ENCODE measurements around the gene PAGR1. TPM values are rescaled to one million over a fixed set of nuclear protein-coding genes. Genes with fewer than 3 reads are reported as not detected.

PAGR1 gene
- total and polyA plus RNA-seq, 9 of the 15 experiments (the other 6 are each of a cell fraction or from before 2014, with no cell fraction given): 1.4 to 58.2 (median 16.8) TPM

- TF ChIP-seq, protein P1, sequence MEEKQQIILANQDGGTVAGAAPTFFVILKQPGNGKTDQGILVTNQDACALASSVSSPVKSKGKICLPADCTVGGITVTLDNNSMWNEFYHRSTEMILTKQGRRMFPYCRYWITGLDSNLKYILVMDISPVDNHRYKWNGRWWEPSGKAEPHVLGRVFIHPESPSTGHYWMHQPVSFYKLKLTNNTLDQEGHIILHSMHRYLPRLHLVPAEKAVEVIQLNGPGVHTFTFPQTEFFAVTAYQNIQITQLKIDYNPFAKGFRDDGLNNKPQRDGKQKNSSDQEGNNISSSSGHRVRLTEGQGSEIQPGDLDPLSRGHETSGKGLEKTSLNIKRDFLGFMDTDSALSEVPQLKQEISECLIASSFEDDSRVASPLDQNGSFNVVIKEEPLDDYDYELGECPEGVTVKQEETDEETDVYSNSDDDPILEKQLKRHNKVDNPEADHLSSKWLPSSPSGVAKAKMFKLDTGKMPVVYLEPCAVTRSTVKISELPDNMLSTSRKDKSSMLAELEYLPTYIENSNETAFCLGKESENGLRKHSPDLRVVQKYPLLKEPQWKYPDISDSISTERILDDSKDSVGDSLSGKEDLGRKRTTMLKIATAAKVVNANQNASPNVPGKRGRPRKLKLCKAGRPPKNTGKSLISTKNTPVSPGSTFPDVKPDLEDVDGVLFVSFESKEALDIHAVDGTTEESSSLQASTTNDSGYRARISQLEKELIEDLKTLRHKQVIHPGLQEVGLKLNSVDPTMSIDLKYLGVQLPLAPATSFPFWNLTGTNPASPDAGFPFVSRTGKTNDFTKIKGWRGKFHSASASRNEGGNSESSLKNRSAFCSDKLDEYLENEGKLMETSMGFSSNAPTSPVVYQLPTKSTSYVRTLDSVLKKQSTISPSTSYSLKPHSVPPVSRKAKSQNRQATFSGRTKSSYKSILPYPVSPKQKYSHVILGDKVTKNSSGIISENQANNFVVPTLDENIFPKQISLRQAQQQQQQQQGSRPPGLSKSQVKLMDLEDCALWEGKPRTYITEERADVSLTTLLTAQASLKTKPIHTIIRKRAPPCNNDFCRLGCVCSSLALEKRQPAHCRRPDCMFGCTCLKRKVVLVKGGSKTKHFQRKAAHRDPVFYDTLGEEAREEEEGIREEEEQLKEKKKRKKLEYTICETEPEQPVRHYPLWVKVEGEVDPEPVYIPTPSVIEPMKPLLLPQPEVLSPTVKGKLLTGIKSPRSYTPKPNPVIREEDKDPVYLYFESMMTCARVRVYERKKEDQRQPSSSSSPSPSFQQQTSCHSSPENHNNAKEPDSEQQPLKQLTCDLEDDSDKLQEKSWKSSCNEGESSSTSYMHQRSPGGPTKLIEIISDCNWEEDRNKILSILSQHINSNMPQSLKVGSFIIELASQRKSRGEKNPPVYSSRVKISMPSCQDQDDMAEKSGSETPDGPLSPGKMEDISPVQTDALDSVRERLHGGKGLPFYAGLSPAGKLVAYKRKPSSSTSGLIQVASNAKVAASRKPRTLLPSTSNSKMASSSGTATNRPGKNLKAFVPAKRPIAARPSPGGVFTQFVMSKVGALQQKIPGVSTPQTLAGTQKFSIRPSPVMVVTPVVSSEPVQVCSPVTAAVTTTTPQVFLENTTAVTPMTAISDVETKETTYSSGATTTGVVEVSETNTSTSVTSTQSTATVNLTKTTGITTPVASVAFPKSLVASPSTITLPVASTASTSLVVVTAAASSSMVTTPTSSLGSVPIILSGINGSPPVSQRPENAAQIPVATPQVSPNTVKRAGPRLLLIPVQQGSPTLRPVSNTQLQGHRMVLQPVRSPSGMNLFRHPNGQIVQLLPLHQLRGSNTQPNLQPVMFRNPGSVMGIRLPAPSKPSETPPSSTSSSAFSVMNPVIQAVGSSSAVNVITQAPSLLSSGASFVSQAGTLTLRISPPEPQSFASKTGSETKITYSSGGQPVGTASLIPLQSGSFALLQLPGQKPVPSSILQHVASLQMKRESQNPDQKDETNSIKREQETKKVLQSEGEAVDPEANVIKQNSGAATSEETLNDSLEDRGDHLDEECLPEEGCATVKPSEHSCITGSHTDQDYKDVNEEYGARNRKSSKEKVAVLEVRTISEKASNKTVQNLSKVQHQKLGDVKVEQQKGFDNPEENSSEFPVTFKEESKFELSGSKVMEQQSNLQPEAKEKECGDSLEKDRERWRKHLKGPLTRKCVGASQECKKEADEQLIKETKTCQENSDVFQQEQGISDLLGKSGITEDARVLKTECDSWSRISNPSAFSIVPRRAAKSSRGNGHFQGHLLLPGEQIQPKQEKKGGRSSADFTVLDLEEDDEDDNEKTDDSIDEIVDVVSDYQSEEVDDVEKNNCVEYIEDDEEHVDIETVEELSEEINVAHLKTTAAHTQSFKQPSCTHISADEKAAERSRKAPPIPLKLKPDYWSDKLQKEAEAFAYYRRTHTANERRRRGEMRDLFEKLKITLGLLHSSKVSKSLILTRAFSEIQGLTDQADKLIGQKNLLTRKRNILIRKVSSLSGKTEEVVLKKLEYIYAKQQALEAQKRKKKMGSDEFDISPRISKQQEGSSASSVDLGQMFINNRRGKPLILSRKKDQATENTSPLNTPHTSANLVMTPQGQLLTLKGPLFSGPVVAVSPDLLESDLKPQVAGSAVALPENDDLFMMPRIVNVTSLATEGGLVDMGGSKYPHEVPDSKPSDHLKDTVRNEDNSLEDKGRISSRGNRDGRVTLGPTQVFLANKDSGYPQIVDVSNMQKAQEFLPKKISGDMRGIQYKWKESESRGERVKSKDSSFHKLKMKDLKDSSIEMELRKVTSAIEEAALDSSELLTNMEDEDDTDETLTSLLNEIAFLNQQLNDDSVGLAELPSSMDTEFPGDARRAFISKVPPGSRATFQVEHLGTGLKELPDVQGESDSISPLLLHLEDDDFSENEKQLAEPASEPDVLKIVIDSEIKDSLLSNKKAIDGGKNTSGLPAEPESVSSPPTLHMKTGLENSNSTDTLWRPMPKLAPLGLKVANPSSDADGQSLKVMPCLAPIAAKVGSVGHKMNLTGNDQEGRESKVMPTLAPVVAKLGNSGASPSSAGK (IDR thresholded peaks at IDR 0.05): peak; percentile 99
- TF ChIP-seq HMGXB4 (CRISPR knock-in tag; IDR thresholded peaks at IDR 0.05) (peak; percentile 98), GATAD2A (IDR thresholded peaks at IDR 0.05) (no peak), MEF2D (tag; conservative IDR thresholded peaks at IDR 0.05; ENCODE audit: low read depth) (peak; percentile 62; the same call in 1 of the 2 replicates), PCBP2 (IDR thresholded peaks at IDR 0.05; ENCODE audit: low read depth, low read length, poor library complexity, severe bottlenecking) (no peak), PHF20 (IDR thresholded peaks at IDR 0.05; ENCODE audit: partially characterized antibody) (no peak), ZBTB49 (CRISPR knock-in tag; IDR thresholded peaks at IDR 0.05; ENCODE audit: borderline replicate concordance) (peak; percentile 93; the same call in 1 of the 2 replicates), TFAM (CRISPR knock-in tag; conservative IDR thresholded peaks at IDR 0.05) (no peak), MTA2 (IDR thresholded peaks at IDR 0.05; ENCODE audit: low read depth) (no peak; the same call in 1 of the 2 replicates)
These were observed 8.3 kb upstream of the PAGR1 start (continued) for GRCh38 chr16:29807426-29808218.

All from K562 (cell line).